IPS DF 4.7 (cell line): ENCODE results near the gene PRKG1.

Experiments used
- DNase-seq: peaks from one replicate; pipeline ENCODE4 v3.0.0-alpha.2; 2013; ENCODE audit warnings: low spot score; ENCODE audit errors: extremely low read depth

The PRKG1 gene

DNA sequence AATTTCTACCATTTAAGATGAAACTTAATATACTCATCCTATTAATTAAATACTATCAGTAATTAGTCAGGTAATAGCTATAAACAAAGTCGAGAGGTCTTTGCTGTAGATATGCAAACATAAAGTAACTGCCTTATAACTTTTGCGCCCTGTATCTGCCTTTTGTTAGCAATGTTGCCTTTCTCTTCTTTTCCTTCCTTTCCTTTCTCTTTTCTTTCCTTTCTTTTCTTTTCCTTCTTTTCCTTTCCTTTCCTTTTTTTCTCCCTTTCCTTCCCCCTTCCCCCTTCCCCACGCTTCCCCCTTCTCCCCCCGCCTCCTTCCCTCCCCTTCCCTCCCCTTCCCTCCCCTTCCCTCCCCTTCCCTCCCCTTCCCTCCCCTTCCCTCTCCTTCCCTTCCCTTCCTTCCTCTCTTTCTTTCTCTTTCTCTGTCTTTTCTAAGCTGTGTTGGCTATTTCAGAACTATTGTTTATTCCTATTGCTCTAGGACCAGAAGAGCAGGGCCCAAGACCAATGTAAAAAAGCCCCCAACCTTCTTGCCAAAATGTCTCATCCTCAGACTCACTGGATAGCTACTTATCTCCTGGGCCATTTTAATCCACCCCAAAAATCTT, 1174.5 kb downstream of the PRKG1 start:
- no peak for DNase-seq

DNA sequence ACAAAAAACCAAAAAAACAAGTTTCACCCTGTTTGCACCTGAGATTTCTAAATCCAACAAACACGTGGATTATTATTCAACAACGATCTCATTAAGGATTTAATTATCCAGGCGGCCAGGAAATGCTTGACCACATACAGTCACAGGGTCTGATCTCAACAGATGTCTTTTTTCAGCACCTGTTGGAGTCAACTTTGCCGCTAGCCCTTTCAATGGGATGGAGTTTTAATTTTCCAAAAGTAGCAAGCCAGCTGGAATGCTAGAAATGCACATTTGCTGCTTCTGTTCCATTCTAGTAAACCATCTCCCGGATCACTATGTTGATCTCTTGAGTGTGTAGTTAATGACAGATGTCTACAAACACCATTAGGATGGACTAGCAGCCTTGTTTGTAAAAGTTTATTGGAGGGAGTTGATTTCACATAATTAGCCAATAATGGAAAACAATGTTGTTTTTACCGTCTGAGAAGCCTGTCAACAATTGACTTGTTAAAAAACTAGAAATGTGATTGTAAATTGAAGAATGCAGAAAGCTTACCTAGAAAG, 1175.6 kb downstream of the PRKG1 start:
- no peak for DNase-seq

DNA sequence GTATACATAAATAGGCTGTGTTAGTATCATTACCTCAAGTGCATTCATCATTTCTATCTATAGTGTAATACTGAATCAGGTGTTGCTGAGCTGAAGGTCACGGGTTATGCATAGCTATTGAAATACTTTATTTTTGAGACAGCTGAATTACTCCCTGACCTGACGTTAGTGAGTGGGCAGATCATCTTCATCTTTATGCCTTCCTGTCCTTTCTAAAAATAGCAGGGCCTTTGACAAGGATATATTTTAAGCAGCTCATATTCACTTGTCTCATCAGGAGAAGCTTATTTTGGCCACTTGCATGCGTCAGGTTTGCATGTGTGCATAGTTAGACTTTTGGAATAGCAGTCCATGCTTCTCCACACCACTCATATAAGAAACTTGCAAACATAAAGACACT, 1176.2 kb downstream of the PRKG1 start:
- DNase-seq, result no peak

DNA sequence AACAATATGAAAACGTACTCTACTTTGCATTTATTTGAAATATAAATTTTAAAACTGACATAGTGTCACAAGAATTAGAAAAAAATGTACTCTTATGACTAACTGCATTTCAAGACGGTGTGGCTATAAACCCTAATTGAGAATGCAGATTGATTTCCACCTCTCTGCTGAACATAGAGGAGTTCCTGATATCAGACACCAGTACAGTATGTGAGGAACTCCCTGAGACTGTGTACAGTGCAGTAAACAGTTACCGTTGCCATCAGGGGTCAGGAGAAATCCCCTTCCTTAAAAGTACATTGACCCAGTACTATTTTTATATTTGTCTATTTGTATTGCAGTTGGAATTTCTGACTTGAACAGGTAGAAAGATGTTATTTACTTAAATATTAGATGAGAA, 1178.0 kb downstream of the PRKG1 start:
- no peak for DNase-seq

DNA sequence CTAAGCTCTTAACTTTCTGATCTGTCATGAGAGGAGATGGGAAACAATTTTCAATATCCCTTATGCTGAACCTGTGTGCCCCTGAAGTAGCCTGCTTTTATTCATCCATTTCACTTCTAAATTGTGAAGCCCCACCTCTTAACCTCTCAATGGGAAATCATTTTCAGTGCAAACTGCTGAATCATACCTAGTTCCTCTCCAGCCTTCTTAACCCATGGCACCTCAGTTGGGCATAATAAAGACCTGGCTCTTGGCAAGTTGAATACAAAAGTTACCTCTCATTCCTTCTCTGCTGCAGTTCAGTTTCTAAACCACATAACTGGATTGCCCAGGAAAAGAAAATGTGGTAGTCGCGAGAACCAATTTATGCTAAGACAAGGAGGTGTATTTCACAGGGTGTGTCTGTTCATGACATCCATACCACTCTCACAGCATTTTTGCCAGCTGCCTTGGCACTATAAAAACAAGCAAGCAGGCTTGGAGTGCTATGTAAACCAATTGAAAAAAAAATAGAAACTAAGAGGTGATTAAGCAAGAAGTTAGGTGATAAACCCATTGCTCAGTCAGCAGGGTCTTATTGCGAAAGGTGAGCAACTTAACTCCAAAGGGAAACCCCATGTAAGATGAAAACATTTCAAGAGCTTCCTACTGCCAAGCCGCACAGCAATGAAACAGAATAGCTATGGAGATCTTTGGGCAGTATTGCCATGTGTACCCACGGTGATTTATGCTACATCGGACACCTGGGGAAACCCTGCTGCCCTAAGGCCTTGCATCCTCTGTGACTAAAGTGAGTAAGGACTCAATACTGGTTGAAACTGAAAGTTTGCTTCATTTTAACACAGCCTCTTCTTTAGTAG, 1182.8 kb downstream of the PRKG1 start:
- DNase-seq, result no peak

DNA sequence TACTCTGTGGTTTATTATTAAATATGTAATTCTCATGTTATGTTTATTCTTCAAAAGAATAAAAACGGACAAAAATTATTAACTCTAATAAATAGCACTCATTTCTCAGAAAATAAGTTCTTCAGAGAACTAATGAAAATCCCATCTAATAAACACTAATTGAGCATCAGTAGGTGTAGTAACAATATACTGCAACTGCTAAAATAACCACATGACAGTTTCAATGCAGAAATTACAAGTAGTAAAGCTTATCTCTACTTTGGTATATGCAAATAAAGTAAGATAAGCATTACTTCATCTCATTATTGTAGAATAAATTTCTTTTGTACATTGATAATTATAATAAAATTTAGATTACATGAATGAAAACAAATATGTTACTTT, 1183.4 kb downstream of the PRKG1 start:
- no peak for DNase-seq

DNA sequence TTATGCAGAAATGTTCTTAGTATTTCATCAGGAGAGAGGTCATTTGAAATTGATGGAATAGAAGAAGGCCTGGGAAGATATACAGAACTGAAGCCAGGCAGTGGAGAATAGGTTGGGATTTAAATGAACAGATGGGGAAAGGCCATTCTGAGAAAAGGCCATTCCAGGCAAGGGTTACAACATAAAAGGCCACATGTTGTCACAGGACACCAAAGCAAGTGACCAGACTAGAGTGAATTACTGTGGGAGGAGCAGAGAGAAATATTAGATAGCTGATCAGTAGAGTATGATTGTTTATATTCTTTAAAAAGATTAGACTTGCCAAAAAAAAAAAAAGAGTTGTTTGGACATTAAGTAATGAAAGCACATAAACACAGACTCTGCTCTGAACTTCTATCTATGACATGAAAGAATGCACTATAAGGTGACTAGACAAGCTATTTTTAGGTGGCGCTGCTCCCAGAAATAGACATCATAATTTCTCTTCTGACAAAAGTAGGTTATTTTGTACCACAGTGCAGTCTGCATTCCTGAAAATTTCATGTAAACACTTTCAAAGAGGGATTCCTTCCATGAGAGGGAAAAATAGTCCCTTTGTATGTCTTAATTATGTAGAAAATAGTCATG, 1184.6 kb downstream of the PRKG1 start:
- DNase-seq, result no peak

DNA sequence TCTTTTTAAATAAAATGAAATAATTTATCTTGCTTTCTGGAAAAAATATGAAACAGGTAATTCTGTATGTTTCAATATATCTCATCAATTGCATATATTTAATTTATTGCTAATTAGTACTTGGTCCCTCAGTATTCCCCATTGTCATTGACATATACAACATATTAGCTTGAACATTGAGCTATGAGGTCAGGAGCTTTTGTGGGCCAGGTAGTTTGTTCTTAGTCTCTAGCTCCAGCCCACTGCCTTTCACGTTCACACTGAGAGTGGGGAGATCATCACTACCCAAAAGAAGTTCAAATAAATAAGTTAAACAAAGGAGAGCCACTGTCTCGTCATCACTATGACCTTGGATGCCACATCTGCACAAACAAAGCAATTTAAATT, 1185.1 kb downstream of the PRKG1 start:
- no peak for DNase-seq

DNA sequence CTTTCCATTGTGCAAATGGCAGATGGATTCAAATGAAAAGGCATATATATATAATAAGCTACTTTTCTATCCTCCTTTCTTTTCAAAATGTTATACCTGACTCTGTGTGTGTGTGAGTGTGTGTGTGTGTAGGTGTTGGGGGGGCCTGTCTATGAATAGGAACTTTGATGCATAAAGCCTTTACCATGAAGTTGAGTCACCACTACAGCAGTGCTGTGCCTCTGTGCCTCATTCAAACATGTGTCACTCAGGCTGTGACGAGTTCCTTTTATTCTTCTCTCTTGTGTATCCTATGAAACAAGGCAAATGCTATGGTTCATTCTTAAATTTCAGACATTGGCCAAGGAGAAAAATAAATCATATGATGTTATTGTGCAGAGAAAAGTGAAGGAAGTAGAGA, 1187.1 kb downstream of the PRKG1 start:
- no peak for DNase-seq

DNA sequence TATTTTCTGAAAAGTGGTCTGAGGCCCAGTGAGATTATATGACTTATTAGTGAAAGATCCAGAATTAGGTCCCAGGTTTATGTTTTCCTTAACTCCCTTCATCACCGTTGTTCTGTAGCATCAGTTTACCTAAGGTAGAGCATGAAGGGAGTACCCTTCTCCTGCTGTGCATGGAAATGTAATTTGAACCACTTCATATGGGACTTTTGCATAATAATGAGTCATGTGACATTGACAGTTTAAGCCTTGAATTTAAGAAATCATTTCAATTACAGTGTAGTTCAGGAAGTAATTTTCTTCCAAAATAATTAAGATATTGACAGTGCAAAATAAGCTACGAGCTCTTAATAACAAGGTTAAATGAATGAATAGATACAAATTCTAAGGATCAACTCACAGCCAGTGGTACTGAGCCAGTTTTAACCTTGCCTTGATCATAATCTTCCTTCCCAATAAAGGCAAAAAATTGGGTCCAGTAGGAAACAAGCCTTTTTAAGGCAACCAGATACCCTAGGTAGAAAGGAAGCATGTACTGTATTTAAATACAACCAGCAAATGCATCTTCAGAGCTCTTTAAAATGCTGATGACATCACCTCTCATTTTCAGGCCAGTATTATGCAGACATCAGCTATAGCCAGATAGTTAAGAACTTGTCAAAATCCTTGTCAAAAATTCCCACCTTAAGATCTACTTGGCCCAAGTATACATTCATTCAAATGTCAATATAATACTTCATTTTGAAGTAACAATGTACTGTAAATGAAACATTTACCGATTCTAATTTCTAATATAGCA, 1191.0 kb downstream of the PRKG1 start:
- no peak for DNase-seq

DNA sequence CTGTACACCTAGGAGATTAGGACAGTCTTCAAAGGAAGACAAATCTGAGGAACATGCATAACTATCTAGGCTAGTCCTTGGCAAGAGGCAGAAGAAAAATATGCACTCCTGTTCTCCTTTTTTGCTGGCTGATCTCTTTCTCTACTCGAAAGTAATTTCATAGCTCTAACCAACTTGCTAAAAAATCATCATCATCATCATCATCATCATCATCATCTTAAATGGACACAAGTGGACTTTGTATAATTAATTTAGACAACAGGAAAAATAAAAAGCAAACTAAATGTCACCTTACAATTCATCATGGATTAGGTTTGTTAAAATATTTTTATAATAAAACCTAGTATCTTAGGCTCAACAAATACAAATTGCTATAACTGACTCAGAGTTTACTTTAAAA, 1192.6 kb downstream of the PRKG1 start:
- DNase-seq, result no peak

DNA sequence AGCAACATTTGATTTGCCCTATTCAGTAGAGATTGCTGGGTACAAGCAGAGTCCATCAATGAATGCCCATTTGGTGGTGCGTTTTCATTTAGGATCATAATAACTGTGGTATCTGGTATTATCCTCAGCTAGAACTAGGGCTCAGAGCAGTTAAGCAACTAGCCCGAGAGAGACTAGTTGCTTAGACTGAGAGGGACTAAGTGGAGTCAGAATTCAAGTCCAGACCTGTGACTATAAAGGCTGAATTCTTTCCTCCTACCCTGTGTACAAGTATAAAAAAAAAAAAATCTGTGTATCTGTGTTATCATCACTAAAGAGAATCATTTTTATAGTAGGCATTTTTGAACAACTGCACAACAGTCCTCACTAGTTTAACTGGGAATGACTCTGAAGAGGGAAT, 1194.5 kb downstream of the PRKG1 start:
- DNase-seq, result no peak

DNA sequence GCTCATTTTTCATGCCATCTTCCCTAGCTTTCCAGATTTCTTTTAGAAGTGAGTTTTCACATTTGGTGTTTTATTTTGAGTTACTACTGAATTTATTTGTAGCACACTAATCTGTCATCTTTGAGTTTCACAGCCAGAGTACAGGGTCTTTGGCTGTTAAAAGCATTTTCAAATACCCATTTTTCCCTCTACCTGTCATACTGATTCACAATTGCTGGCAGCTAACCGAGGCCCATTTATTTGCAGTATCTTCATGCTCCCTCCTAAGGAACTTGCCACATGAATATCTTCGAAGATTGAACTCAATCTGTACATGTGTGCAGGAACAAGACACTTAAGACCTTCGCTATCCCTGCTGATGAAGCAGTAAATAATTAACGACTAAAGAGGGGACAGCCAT, 1194.9 kb downstream of the PRKG1 start:
- no peak for DNase-seq

DNA sequence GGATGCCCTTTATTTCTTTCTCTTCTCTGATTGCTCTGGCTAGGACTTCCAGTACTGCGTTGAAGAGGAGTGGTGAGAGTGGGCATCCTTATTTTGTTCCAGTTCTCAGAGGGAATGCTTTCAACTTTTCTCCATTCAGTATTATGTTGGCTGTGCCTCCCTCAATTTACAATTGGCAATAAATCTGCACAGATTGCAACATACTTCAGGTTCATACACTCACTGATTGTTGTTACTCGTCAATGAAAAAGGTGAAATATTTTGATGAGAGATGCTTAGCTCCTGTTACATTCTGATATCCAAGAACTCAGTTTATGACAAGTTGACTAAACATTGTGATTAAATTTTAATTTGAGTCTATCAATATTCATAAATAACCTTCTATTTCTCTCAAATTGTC, 1201.9 kb downstream of the PRKG1 start:
- no peak for DNase-seq

DNA sequence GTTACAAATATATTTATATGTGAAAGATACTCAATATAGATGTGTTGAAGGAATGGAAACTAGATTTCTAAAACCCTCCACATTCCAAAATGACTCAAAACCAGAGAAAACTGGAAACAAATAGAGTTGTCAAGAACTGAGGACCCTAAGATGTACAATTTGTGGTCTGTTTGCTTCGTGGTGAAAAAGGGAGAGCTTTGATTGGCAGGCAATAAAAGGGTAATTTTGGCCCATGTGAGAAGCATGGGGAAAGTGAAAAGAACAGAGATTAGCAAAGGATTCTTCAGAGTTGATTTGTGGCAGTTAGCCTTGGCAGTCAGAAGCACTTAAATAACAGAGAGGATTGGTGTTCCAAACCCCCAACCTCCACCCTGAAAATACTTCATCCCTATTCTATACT, 1202.7 kb downstream of the PRKG1 start:
- no peak for DNase-seq

DNA sequence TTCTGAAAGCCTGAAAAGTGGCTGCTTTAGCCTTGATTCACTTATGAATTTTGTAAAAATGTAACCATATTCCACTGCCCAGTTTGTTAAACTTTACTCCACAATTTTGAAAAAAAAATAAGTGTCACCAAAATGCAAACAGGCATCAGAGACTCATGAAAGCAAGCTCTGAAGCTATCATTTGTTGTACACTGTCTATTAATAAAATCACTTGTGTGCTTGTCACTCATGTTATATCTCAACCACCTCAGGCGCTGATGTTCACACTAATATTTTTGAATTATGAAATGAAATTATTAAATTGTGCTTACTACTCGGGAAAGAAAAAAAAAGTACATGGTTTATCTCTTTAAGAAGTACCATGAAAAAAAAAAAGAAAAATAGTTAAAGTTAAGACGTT, 1205.3 kb downstream of the PRKG1 start:
- DNase-seq, result no peak

DNA sequence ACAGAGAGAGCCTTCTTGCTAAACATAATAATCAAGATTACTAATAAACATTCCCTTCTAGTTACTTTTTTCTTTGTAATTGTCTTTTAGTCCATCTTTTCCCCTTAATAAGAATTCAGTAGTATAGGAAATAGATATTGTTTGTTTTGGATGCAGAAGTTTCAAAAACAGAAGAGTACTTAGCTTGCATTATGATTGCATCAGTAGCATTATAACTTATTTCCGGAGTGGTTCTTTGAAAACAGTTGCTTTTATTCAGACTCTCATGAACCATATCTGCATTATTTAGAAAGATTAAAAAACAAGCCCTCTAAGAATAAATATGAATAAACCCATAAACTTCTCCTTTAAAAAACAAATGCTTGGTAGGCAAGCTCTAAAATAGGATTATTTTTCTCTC, 1205.8 kb downstream of the PRKG1 start:
- no peak for DNase-seq

DNA sequence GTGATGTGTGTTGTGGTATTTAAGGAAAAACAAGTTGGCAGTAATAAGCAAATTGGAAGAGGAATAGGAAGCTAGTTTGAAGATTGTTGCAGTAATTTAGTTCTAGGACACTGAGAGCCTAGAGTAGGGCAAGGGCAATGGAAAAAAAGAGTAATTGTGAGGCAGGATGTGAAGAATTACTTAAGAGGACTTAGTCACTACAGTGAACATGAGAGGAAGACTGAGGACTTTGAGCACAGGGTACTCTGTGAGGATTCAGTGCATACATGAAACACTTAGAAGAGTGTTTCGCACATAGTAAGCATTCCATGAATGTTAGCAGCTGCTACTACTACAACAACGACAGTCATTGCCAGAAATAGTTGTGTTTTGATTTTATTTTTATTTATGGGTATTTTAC, 1208.9 kb downstream of the PRKG1 start:
- DNase-seq, result no peak

DNA sequence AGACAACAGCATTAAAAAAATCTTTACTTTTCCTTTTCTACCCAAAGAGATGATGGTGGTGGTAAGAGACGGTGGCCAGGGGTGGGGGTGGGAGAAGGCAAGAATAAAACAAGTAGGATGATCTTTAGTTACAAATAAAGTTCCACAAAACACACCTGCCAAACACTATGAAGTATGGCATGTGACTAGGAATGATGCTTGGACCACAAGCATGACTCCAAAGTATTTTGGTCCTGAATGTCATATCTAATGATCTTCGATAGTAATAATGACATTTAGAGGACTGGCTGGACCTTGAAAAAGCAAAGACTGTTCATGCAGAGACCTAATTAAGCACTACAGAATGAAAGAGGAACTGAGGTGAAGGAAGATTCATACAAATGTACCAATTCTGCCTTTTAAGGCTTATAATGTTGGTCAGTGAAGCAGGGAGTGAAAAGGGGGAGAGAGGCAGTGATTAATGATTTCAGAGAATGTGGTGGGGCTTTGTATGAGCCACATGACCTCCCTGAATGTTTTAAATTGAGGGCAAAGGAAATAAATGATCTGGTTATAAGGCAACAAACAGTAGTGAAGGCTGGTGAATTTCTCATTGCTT, 1210.2 kb downstream of the PRKG1 start:
- no peak for DNase-seq

DNA sequence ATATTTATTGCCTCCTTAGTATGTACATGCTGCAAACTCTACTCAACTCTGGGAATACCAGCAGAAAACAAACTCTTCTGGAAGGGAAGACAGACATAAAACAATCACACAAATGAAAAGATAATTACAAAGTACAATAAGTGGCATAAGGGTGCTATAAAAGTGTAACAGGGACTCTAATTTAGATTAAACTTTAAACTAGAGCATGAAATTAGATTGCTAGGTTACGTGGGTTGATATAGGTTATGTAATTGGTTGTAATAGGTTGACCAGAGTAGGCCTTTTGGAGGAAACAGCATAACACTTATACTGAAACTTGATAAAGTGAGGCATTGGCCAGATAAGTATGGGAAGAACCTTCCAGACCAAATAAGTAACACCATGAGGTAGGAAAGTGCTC, 1213.6 kb downstream of the PRKG1 start:
- DNase-seq, result no peak

DNA sequence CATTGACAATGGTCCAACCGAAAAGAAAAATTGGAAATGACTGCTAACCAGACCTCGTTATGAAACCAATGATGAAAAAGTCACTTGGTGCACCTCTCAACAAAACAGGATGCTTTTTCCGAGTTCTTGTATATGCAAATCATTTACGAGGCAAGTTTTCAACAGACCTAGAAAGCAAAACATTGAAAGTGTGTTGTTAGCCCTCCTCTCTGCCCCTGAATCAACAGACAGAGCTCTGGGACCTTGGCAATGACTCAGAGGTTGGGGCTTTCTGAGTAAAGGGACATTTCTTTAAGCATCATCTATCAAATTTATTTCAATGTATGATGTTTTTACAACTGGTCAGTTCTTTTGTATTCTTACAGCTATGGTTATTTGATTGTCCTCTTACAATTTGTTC, 1223.5 kb downstream of the PRKG1 start:
- no peak for DNase-seq
